Natural killer cell (primary cell): ENCODE results near the gene HOXD13. TPM values are rescaled to one million over a fixed set of nuclear protein-coding genes. Genes with fewer than 3 reads are reported as not detected.

ENCODE experiments used
- ATAC-seq, 3 donors: fragments of 150-1000 bp in 2 of 3; fragments of 200-7000 bp in 1 of 3; cut with Tn5 transposase; 1 replicate in 1 of 3; 2 replicates in 2 of 3; pipeline ENCODE4 v1.10.0; 2021; ENCODE audit warnings: mild to moderate bottlenecking in 2 of 3, moderate library complexity in 2 of 3
- DNase-seq, 2 donors: peaks; one replicate each; pipeline versions ENCODE4 v3.0.0 to v3.0.0-alpha.2; 2013 to 2021; ENCODE audit warnings: mixed read lengths in 1 of 2
- H3K27ac ChIP-seq: one replicate; pipeline ENCODE4 v1.5.1; 2013; ENCODE audit warnings: mild to moderate bottlenecking, low read length
- H3K27me3 ChIP-seq: one replicate; pipeline ENCODE4 v1.6.1; 2013; ENCODE audit warnings: low read length; ENCODE audit not compliant: control insufficient read depth, insufficient read depth
- H3K36me3 ChIP-seq: one replicate; pipeline ENCODE4 v1.6.1; 2013; ENCODE audit warnings: low read length; ENCODE audit not compliant: control insufficient read depth, insufficient read depth
- H3K4me1 ChIP-seq: one replicate; pipeline ENCODE4 v1.6.1; 2013; ENCODE audit warnings: low read length; ENCODE audit not compliant: control insufficient read depth, insufficient read depth
- H3K4me3 ChIP-seq: one replicate; pipeline ENCODE4 v1.5.1; 2013; ENCODE audit warnings: low read length
- H3K9me3 ChIP-seq: one replicate; pipeline ENCODE4 v1.6.1; 2013; ENCODE audit warnings: low read length; ENCODE audit not compliant: control insufficient read depth, insufficient read depth
- H3K27ac Mint-ChIP-seq, 2 donors: one replicate each; pipeline ENCODE4 v1.8.0; 2022; ENCODE audit warnings: mild to moderate bottlenecking in 2 of 2, mixed read lengths in 2 of 2, moderate library complexity in 1 of 2
- H3K27me3 Mint-ChIP-seq, 2 donors: one replicate each; pipeline ENCODE4 v1.8.0; 2022; ENCODE audit warnings: low read depth in 2 of 2, mixed read lengths in 2 of 2
- H3K36me3 Mint-ChIP-seq: one replicate; pipeline ENCODE4 v1.8.0; 2022; ENCODE audit warnings: mixed read lengths
- H3K4me1 Mint-ChIP-seq, 2 donors: one replicate each; pipeline ENCODE4 v1.8.0; 2022; ENCODE audit warnings: mixed read lengths in 2 of 2
- H3K4me3 Mint-ChIP-seq: one replicate; pipeline ENCODE4 v1.8.0; 2022; ENCODE audit warnings: mild to moderate bottlenecking, moderate library complexity, mixed read lengths
- H3K9me3 Mint-ChIP-seq, 2 donors: one replicate each; pipeline ENCODE4 v1.8.0; 2022; ENCODE audit warnings: mixed read lengths in 2 of 2
- CTCF ChIP-seq: fragments of 200-600 bp; IDR thresholded peaks from one replicate; pipeline ENCODE4 v1.8.0; 2022; ENCODE audit warnings: antibody characterized with exemption
- WGBS: methylation state at CpG from one replicate; pipeline ENCODE4 v1.1.7; 2013; ENCODE audit warnings: missing lambda C conversion rate; ENCODE audit not compliant: insufficient coverage; 5-methylcytosine and 5-hydroxymethylcytosine counted together
- intact Hi-C: fragments of 100-400 bp; cut with micrococcal nuclease; formaldehyde crosslinking; loops from one replicate; pipeline ENCODE4 v1.14.2; 2022
- total RNA-seq, 4 donors: library from RNA; stranded (reverse); fragments of 120-200 nt in 1 of 4; gene quantifications; one replicate each; pipeline versions ENCODE4 v1.2.3 to v1.2.4, GENCODE V29; 2013 to 2022

HOXD13 gene
- total RNA-seq, 3 donors from 2014 or later (not counting 1 experiment from before 2014, with no cell fraction given): not detected

GRCh38 chr2:176124110-176124946 lies 31.8 kb downstream of the HOXD13 start:
- H3K36me3 ChIP-seq: no peaks in the 10 kb centered on the region
- H3K27me3 Mint-ChIP-seq: peaks cover 77 to 78% of the 10 kb centered on the region in 2 donors
- 13% methylated on average over 33 of the region's 34 CpGs for WGBS
- H3K36me3 Mint-ChIP-seq: peaks cover 7% of the 10 kb centered on the region
- H3K4me1 Mint-ChIP-seq: peaks cover 8 to 13% of the 10 kb centered on the region in 2 donors
- peaks cover 21% of the 10 kb centered on the region for H3K4me1 ChIP-seq
- H3K4me3 ChIP-seq: no peak overlapping the region
- no peak for ATAC-seq
- TF ChIP-seq CTCF: no peak
- no peak overlapping the region for H3K27ac ChIP-seq
- peak overlapping the region; percentile 45 for H3K4me3 Mint-ChIP-seq
- no peak overlapping the region for H3K27ac Mint-ChIP-seq
- no peaks in the 10 kb centered on the region for H3K9me3 ChIP-seq
- intact Hi-C loops: loop anchor here (5.0 kb wide), 1 partner anchor 37 kb away; no protein-coding TSS in a partner anchor
- peaks cover 87% of the 10 kb centered on the region for H3K27me3 ChIP-seq
- no peaks in the 10 kb centered on the region for H3K9me3 Mint-ChIP-seq
- DNase-seq: no peak

- H3K4me3 ChIP-seq: no peak overlapping the region
- Mint-ChIP-seq H3K36me3 (peaks cover 7% of the 10 kb centered on the region), H3K9me3 (no peaks in the 10 kb centered on the region), H3K4me1 (peaks cover 8 to 13% of the 10 kb centered on the region in 2 donors), H3K27me3 (peaks cover 69 to 70% of the 10 kb centered on the region in 2 donors), H3K27ac (no peak overlapping the region), H3K4me3 (no peak overlapping the region)
- H3K4me1 ChIP-seq: peaks cover 23% of the 10 kb centered on the region
- peaks cover 83% of the 10 kb centered on the region for H3K27me3 ChIP-seq
- no peak for TF ChIP-seq CTCF
- WGBS: 25% methylated on average over 8 of the region's 9 CpGs
- intact Hi-C loops: loop anchor here (5.0 kb wide), 4 partner anchors 38 to 1037 kb away; no protein-coding TSS in a partner anchor
- no peak for DNase-seq
- H3K27ac ChIP-seq: no peak overlapping the region
- no peaks in the 10 kb centered on the region for H3K36me3 ChIP-seq
- ATAC-seq: no peak
- H3K9me3 ChIP-seq: no peaks in the 10 kb centered on the region
Observed at GRCh38 chr2:176124947-176125771, 32.6 kb downstream of the HOXD13 start.

- Mint-ChIP-seq H3K36me3 (peaks cover 8% of the 10 kb centered on the region), H3K9me3 (no peaks in the 10 kb centered on the region), H3K27ac (no peak overlapping the region), H3K4me1 (peaks cover 10 to 16% of the 10 kb centered on the region in 2 donors), H3K27me3 (peaks cover 66% of the 10 kb centered on the region in 2 donors), H3K4me3 (no peak overlapping the region)
- no peak for TF ChIP-seq CTCF
- ATAC-seq: no peak
- WGBS: 18% methylated on average over 6 of the region's 6 CpGs
- Histone ChIP-seq H3K27me3 (peaks cover 79% of the 10 kb centered on the region), H3K9me3 (no peaks in the 10 kb centered on the region), H3K27ac (no peak overlapping the region), H3K4me1 (peaks cover 25% of the 10 kb centered on the region), H3K4me3 (no peak overlapping the region), H3K36me3 (no peaks in the 10 kb centered on the region)
- intact Hi-C loops: loop anchor here (5.0 kb wide), 3 partner anchors 512 to 1037 kb away; no protein-coding TSS in a partner anchor
- DNase-seq: no peak
Observed at GRCh38 chr2:176125772-176126054, 33.2 kb downstream of the HOXD13 start.
